Sigmoid colon (tissue), 3 donors: ENCODE results near the gene ENPP5.

Source experiments
- POLR2A ChIP-seq, 2 donors: fragments of 450-650 bp; IDR thresholded peaks; one replicate each; pipeline ENCODE4 v1.6.1; 2016; ENCODE audit warnings: antibody characterized with exemption in 2 of 2, mild to moderate bottlenecking in 2 of 2, moderate library complexity in 2 of 2
- TF ChIP-seq, protein P1 (sequence below), 4 experiments: fragments of 450-650 bp in 3 of 4; fragments of 200-600 bp in 1 of 4; IDR thresholded peaks; one replicate each; pipeline ENCODE4 v1.5.1; 2016 to 2019; ENCODE audit warnings: antibody characterized with exemption in 4 of 4, mild to moderate bottlenecking in 3 of 4, moderate library complexity in 2 of 4

DNA sequence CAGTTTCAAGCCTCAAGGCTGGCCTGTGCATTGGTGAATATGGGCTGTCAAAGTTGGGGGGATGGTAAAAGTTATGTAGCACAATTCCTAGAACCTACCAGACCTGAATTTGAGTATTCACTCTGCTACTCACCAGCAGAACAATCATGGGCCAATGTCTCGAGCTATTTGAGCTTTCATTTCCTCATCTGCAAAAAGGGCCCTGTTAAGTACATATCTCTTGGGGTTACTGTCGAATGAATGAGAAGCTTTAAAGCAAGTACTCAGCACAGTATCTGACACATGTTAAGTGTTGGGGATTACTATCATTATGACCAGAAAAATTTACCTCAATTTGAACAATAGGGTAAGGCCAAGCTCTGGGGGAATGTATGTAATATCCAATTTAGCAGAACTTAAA, 54.5 kb downstream of the ENPP5 start:
- TF ChIP-seq, protein P1, sequence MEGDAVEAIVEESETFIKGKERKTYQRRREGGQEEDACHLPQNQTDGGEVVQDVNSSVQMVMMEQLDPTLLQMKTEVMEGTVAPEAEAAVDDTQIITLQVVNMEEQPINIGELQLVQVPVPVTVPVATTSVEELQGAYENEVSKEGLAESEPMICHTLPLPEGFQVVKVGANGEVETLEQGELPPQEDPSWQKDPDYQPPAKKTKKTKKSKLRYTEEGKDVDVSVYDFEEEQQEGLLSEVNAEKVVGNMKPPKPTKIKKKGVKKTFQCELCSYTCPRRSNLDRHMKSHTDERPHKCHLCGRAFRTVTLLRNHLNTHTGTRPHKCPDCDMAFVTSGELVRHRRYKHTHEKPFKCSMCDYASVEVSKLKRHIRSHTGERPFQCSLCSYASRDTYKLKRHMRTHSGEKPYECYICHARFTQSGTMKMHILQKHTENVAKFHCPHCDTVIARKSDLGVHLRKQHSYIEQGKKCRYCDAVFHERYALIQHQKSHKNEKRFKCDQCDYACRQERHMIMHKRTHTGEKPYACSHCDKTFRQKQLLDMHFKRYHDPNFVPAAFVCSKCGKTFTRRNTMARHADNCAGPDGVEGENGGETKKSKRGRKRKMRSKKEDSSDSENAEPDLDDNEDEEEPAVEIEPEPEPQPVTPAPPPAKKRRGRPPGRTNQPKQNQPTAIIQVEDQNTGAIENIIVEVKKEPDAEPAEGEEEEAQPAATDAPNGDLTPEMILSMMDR (IDR thresholded peaks at IDR 0.05): no peak
- no peak for TF ChIP-seq POLR2A (IDR thresholded peaks at IDR 0.05)
